ENCODE data around the gene PERCC1. TPM values are rescaled to one million over a fixed set of nuclear protein-coding genes. Genes with fewer than 3 reads are reported as not detected.

Gene PERCC1
- total RNA-seq, 1 experiment from 2014 or later = not detected

- ChIA-PET POLR2A (interaction anchor here (1.6 kb wide), 1 partner anchor 51 kb away, joined by 6 read pairs; the partner anchor contains the start of gene UQCC4), CTCF (no interaction called here)
- no TSS peak for BruUV-seq (replicated peaks)
- no peaks in the 10 kb centered on the region for H3K9me3 Mint-ChIP-seq (ENCODE audit: unreplicated experiment)
- H3K36me3 Mint-ChIP-seq (ENCODE audit: insufficient read depth, unreplicated experiment) = peaks cover 11% of the 10 kb centered on the region
- intact Hi-C loops (cut with micrococcal nuclease) = no loop called here
- peaks cover 16% of the 10 kb centered on the region for H3K4me1 Mint-ChIP-seq (ENCODE audit: insufficient read depth, unreplicated experiment)
- no peak overlapping the region for H3K4me3 Mint-ChIP-seq (ENCODE audit: unreplicated experiment)
- H3K27me3 Mint-ChIP-seq (ENCODE audit: insufficient read depth, unreplicated experiment) = no peaks in the 10 kb centered on the region
- H3K27ac Mint-ChIP-seq (ENCODE audit: low read depth, unreplicated experiment) = no peak overlapping the region
- TF ChIP-seq CTCF (IDR thresholded peaks at IDR 0.05; ENCODE audit: unreplicated experiment) = no peak
- no peak for DNase-seq (ENCODE audit: unreplicated experiment)
Measured at GRCh38 chr16:1471569-1472194, 40.8 kb downstream of the PERCC1 start.

- H3K27ac Mint-ChIP-seq (ENCODE audit: low read depth, unreplicated experiment) = no peak overlapping the region
- peaks cover 16% of the 10 kb centered on the region for H3K36me3 Mint-ChIP-seq (ENCODE audit: insufficient read depth, unreplicated experiment)
- no peaks in the 10 kb centered on the region for H3K27me3 Mint-ChIP-seq (ENCODE audit: insufficient read depth, unreplicated experiment)
- no peaks in the 10 kb centered on the region for H3K9me3 Mint-ChIP-seq (ENCODE audit: unreplicated experiment)
- ChIA-PET POLR2A (interaction anchor here (0.6 kb wide), 1 partner anchor 205 kb away, joined by 7 read pairs; the partner anchor contains the start of gene JPT2), CTCF (interaction anchor here (0.6 to 0.7 kb wide), 3 partner anchors 14 to 113 kb away, joined by 3 to 4 read pairs (median 3); no protein-coding TSS in a partner anchor)
- BruUV-seq (replicated peaks) = TSS peak; percentile 19
- no peak for DNase-seq (ENCODE audit: unreplicated experiment)
- H3K4me3 Mint-ChIP-seq (ENCODE audit: unreplicated experiment) = peak overlapping the region; percentile 27
- H3K4me1 Mint-ChIP-seq (ENCODE audit: insufficient read depth, unreplicated experiment) = peaks cover 6% of the 10 kb centered on the region
- no peak for TF ChIP-seq CTCF (IDR thresholded peaks at IDR 0.05; ENCODE audit: unreplicated experiment)
- intact Hi-C loops (cut with micrococcal nuclease) = no loop called here
Measured at GRCh38 chr16:1472974-1473373, 42.1 kb downstream of the PERCC1 start.

- Mint-ChIP-seq H3K4me1 (ENCODE audit: insufficient read depth, unreplicated experiment) (peaks cover 6% of the 10 kb centered on the region), H3K4me3 (ENCODE audit: unreplicated experiment) (peak overlapping the region; percentile 72), H3K27ac (ENCODE audit: low read depth, unreplicated experiment) (peak overlapping the region; percentile 75), H3K36me3 (ENCODE audit: insufficient read depth, unreplicated experiment) (peaks cover 16% of the 10 kb centered on the region), H3K27me3 (ENCODE audit: insufficient read depth, unreplicated experiment) (no peaks in the 10 kb centered on the region), H3K9me3 (ENCODE audit: unreplicated experiment) (no peaks in the 10 kb centered on the region)
- intact Hi-C loops (cut with micrococcal nuclease) = no loop called here
- no peak for DNase-seq (ENCODE audit: unreplicated experiment)
- ChIA-PET POLR2A (no interaction called here), CTCF (no interaction called here)
- TF ChIP-seq CTCF (IDR thresholded peaks at IDR 0.05; ENCODE audit: unreplicated experiment) = no peak
- TSS peak; percentile 58 for BruUV-seq (replicated peaks)
Measured at GRCh38 chr16:1474082-1474795, 43.4 kb downstream of the PERCC1 start.

GRCh38 chr16:1474796-1475551 is 44.1 kb downstream of the PERCC1 start, which contains the start of gene CLCN7:
Gene CLCN7 (minus strand): TSS chr16:1475028. CDS start chr16:1474974, 54 bp downstream.
- Mint-ChIP-seq H3K36me3 (ENCODE audit: insufficient read depth, unreplicated experiment) (peaks cover 16% of the 10 kb centered on the region), H3K27me3 (ENCODE audit: insufficient read depth, unreplicated experiment) (no peaks in the 10 kb centered on the region), H3K4me1 (ENCODE audit: insufficient read depth, unreplicated experiment) (peaks cover 6% of the 10 kb centered on the region), H3K4me3 (ENCODE audit: unreplicated experiment) (peak within 1 kb of the TSS; percentile 72), H3K9me3 (ENCODE audit: unreplicated experiment) (no peaks in the 10 kb centered on the region), H3K27ac (ENCODE audit: low read depth, unreplicated experiment) (peak within 1 kb of the TSS; percentile 75)
- no TSS peak for BruUV-seq (replicated peaks)
- ChIA-PET CTCF (no interaction called here), POLR2A (interaction anchor here (0.6 to 1.4 kb wide), 5 partner anchors 54 to 374 kb away, joined by 3 to 4 read pairs (median 4); partner anchors contain the start of genes IFT140, JPT2 and UQCC4)
- TF ChIP-seq CTCF (IDR thresholded peaks at IDR 0.05; ENCODE audit: unreplicated experiment) = no peak
- intact Hi-C loops (cut with micrococcal nuclease) = no loop called here
- peak; percentile 83 for DNase-seq (ENCODE audit: unreplicated experiment)

Measured in MCF 10A (cell line).